GM15510 (cell line): ENCODE data around the gene ZNF804A.

ENCODE experiments used
- POLR2A ChIP-seq: IDR thresholded peaks from 3 replicates; pipeline ENCODE4 v1.6.1; 2011; ENCODE audit warnings: borderline replicate concordance; ENCODE audit not compliant: insufficient read length; ENCODE audit errors: extremely low read depth

Gene ZNF804A

DNA sequence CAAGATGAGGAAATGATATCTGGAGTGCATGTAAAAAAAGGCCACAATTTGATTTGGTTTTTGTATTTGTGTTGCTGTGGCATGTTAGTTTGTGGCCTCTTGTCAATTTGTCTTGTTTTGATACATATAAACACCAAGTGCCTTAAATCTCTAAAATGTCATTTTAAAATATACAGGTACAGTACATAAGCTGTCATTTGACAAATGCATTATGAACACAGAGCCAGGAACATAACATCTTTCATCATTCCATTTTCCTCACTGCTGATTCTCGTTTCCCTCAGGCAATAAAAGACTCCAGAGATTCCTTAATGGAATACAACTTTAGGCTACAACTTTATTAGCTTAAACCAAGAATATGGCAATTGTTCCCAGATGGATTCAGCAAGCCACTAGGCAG is 217.5 kb downstream of the ZNF804A start:
- no peak for TF ChIP-seq POLR2A

GRCh38 chr2:184824597-184824996 is 226.3 kb downstream of the ZNF804A start:
- TF ChIP-seq POLR2A, result no peak

- TF ChIP-seq POLR2A, result no peak
These were observed 232.2 kb downstream of the ZNF804A start for GRCh38 chr2:184830531-184830930.

DNA sequence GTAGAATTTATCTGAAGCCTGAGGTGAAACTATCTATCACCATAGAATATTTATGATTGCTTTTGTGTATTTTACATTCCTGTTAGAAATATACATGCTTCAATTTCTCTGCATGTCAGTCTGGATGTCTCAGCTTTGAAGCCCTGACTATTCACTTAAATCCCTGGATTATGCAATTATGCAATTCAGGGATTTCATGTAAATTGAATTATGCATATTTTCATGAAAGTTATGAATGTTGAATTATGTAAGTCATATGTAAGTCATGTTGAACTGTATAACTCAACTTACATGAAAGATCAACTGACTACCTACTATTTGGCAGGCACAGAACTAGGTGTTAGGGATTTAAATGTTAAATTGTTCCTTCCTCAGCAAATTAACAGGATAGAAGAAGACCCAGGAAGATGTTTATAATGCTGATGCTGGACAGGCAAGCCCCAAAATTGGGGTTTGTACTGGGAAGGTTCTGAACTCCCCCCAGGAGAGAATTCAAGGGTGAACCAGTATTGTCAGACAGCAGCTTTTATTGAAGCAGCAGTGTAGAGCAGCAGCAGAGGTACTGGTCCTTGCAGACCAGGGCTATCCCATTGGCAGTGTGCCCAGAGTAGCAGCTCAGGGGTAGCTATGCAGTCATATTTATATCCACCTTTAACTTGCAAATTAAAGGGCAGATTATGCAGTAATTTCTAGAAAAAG is 236.5 kb downstream of the ZNF804A start:
- TF ChIP-seq POLR2A, result no peak

DNA sequence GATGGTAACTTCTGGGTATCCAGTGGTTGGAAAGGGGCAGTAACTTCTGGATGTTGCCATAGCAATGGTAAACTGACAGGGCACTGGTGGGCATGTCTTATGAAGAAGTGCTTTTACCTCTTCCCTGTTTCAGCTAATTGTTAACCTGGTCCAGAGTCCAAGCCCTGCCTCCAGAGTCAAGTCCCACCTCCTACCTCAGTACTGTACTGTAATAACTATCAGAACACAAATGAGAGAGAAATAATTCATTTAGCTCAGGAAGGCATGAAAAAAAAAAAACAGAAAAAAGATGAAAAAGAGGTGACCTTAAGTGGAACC is 237.0 kb downstream of the ZNF804A start:
- TF ChIP-seq POLR2A, result no peak

DNA sequence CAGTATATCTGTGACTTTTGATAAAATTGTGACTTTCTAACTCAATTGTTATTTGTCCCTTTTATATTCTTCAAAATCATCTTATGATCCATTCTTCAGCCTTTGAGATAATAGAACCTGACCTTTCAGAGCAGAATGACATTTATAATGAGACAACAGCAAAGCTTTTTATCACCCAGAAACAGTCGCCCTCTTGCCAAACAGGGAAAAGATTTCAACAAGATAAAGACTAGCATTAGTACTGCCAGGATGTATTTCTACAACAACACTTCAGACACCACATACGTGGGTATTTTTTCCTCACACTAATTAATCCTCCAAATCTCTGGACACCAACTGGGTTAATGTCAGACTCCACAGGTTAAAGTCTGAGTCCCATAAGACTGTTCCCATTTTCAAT is 249.0 kb downstream of the ZNF804A start:
- TF ChIP-seq POLR2A, result no peak

DNA sequence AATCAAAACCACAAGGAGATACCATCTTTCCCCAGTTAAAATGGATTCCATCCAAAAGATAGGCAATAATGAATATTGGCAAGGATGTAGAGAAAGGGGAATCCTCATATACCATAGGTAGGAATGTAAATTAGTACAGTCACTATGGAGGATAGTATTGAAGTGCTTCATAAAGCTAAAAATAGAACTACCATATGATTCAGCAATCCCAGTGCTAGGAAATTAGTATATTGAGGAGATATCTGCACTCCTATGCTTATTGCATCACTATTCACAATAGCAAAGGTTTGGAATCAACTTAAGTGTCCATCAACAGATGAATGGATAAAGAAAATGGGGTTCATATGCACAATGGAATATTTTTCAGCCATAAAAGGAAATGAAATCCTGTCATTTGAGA is 251.2 kb downstream of the ZNF804A start:
- TF ChIP-seq POLR2A, result no peak

DNA sequence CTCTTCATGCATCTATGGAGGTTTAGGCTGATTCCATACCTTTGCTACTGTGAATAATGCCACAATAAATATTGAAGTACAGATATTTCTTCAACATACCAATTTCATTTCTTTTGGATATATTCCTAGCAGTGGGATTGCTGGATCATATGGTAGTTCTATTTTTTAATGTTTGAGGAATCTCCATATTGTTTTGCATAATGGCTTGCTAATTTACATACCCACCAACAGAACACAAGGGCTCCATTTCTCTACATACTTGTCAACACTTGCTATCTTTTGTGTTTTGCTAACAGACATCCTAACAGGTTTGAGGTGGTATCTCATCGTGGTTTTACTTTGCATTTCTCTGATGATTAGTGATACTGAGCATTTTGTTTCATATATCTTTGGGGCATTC is 253.2 kb downstream of the ZNF804A start:
- no peak for TF ChIP-seq POLR2A

- TF ChIP-seq POLR2A, result no peak
These were observed 260.9 kb downstream of the ZNF804A start for GRCh38 chr2:184859187-184859586.

DNA sequence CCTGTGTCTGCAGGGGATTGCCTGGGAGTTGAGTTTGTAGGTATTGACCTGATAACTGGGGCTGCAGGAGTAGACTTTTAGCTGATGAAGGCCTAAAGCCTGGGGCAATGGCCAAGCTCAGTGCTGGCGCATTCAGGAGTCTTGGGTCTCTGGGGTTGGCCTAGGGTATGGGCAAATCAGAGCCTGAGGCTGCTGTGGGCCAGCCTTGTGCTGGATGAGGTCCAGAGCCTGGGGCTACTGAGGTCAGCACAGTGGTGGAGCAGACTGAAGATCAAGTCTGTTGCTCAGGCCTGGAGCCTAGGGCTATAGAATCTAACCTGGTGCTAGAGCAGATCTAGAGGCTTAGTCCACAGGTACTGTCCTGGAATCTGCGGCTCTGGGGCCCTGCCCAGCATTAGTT is 262.4 kb downstream of the ZNF804A start:
- TF ChIP-seq POLR2A, result no peak

DNA sequence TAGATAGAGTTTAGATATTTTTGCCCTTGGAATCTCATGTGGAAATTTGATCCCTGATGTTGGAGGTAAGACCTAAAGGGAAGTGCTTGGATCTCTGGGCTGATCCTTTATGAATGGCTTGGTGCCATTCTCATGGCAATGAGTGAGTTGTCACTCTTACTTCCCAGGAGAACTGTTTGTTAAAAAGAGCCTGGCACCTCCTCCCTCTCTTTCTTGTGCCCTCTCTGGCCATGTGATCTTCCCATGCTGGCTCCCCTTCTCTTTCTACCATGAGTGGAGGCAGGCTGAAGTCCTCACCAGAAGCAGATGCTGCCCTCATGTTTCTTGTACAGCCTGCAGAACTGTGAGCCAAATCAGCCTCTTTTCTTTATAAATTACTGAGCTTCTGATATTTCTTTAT is 276.9 kb downstream of the ZNF804A start:
- no peak for TF ChIP-seq POLR2A

GRCh38 chr2:184875911-184876310 is 277.6 kb downstream of the ZNF804A start:
- TF ChIP-seq POLR2A, result no peak

- no peak for TF ChIP-seq POLR2A
These were observed 279.6 kb downstream of the ZNF804A start for GRCh38 chr2:184877909-184878308.

DNA sequence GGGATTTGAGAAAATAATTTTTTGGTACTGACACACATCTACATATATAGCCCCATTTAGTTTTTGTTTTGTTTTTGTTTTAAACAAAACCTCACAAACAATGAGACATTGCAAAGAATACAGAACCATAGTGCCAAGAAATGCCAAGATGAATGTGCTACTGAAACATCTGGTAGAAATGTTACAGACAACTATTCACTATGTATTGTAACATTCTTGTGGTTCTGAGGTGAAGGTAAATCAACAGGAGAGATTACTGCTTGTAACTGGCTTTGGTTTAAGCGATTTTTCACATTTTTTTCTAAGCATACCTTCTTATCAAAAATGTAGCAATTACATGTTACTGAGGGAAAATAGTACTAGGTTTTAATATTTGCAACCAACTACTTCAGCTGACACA is 281.3 kb downstream of the ZNF804A start:
- TF ChIP-seq POLR2A, result no peak

DNA sequence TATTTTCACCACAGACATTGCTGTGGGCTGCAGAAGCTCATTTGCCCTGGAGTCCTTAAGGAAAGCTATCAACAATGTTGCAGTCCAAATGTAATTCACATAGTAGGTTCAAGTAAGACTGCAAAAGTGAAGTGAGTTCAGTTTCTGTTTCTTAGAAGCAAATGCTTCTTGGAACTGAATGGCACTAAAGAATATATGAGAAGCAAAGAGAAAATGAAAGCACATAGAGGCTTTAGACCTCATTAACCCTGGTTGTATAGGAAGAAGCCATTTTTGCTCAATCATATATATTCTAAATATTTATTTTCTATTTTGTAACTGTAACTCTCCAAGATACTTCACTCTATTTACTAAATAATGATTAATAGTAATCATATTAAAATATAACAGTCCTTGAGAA is 292.0 kb downstream of the ZNF804A start:
- no peak for TF ChIP-seq POLR2A

- TF ChIP-seq POLR2A, result no peak
These were observed 306.7 kb downstream of the ZNF804A start for GRCh38 chr2:184904991-184905390.

GRCh38 chr2:184906160-184906559 is 307.8 kb downstream of the ZNF804A start:
- TF ChIP-seq POLR2A, result no peak
